Measurements from ENCODE around the gene CLEC16A. TPM values are rescaled to one million over a fixed set of nuclear protein-coding genes. Genes with fewer than 3 reads are reported as not detected.

CLEC16A gene
- total RNA-seq, 1 donor from 2014 or later, result 7.8 TPM

DNA sequence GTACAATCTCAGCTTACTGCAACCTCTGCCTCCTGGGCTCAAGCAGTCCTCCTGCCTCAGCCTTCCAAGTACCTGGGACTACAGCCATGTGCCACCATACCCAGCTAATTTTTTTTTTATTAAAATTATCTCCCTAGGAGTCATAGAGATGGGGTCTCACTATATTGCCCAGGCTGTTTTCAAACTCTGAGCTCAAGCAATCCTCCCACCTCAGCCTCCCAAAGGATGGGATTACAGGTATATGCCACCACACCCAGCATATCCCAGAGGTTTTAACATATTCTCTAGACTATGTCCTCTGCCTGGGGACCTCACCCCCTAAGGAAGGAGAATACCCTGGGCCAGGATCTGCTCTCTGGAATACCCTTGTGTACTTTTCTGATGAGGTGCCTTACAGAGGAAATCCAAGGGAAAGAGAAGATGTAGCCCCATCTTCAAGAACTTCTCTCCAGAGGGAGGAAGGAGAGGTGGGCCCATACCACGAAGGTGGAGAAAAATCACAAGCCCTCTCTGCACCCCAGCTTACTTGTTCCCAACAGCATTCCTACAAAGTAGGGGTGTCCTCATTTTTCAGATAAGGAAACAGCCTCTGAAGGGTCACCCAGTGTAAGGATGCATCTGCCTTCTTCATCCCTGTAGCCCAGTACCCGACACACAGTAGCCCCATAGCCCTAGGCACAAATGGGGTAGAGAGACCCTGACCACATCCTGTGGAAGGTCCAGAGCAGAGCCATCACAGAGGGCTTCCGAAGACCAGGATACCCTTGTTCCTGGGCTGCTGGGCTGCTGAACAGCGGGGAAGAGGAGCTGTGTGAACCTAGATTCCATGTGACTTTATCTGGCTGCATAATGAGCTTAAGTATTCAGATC is 160.0 kb downstream of the CLEC16A start:
- Mint-ChIP-seq H3K27me3 (ENCODE audit: insufficient read depth, low read depth) (peaks cover 3% of the 10 kb centered on the region), H3K4me1 (peaks cover 34% of the 10 kb centered on the region), H3K27ac (no peak overlapping the region), H3K36me3 (no peaks in the 10 kb centered on the region), H3K4me3 (no peak overlapping the region), H3K9me3 (no peaks in the 10 kb centered on the region)
- Histone ChIP-seq H3K27me3 (no peaks in the 10 kb centered on the region), H3K4me2 (no peak overlapping the region), H4K20me1 (ENCODE audit: low read depth) (no peaks in the 10 kb centered on the region), H2AFZ (replicated peaks) (no peak overlapping the region), H3K79me2 (ENCODE audit: low read depth) (no peaks in the 10 kb centered on the region), H3K4me3 (no peak overlapping the region), H3K27ac (no peak overlapping the region), H3K9me3 (ENCODE audit: low read depth) (no peaks in the 10 kb centered on the region), H3K36me3 (no peaks in the 10 kb centered on the region), H3K9ac (no peak overlapping the region), H3K4me1 (peaks cover 7% of the 10 kb centered on the region), H3F3A (ENCODE audit: low read depth) (no peaks in the 10 kb centered on the region)
- DNase-seq (ENCODE audit: low spot score), result no peak
- TF ChIP-seq CTCF (IDR thresholded peaks at IDR 0.05), result no peak
- no peak for TF ChIP-seq EZH2phosphoT487 (IDR thresholded peaks at IDR 0.05)
- TF ChIP-seq EZH2 (IDR thresholded peaks at IDR 0.05), result no peak

DNA sequence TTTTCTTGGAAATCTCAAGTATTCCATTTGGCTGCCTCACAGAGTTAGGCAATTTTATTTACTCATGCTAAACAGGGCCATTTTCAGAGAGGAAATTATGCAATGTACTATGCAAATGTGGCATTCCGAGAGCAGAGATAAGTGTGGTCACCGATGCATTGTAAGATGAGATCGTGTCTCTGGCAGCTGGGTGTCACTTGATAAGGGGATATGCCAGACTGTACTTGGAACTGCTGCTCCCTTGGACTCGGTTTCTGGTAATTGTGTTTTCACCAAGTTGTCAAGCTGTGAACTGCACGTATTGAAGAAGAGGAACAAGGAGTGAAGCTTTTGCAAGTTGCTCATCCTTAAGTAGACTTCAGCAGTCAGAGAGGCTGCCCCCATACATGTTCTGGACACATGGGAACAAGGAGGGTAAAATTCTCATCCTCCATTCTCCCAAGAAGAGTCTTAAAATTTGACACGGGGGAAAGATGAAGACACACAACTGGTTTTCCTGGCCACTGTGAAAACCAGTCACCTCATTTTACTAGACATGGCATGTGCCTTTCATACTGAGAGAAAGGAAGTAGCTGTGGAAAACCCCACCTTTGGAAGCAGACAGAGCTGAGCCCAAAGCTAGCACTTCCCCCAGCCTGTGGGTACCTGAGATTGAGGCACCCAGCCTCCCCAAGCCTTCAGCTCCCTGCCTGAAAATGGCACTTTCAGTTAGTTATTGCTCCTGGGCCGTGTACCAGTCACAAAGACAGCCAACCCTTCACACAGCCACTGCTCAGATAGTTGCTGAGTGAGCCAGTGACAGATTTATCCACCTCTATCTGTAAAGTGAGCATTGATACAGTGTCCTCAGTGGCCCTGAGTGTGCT is 160.9 kb downstream of the CLEC16A start:
- no peak overlapping the region for H3K4me3 Mint-ChIP-seq
- H3K4me1 Mint-ChIP-seq, result peaks cover 30% of the 10 kb centered on the region
- H3F3A ChIP-seq (ENCODE audit: low read depth), result no peaks in the 10 kb centered on the region
- H3K4me2 ChIP-seq, result no peak overlapping the region
- no peaks in the 10 kb centered on the region for H3K9me3 Mint-ChIP-seq
- no peaks in the 10 kb centered on the region for H3K79me2 ChIP-seq (ENCODE audit: low read depth)
- no peak overlapping the region for H3K9ac ChIP-seq
- H3K4me3 ChIP-seq, result no peak overlapping the region
- H3K9me3 ChIP-seq (ENCODE audit: low read depth), result no peaks in the 10 kb centered on the region
- no peak overlapping the region for H3K27ac ChIP-seq
- DNase-seq (ENCODE audit: low spot score), result no peak
- peaks cover 3% of the 10 kb centered on the region for H3K27me3 Mint-ChIP-seq (ENCODE audit: insufficient read depth, low read depth)
- H3K4me1 ChIP-seq, result peaks cover 3% of the 10 kb centered on the region
- no peaks in the 10 kb centered on the region for H3K27me3 ChIP-seq
- no peak overlapping the region for H3K27ac Mint-ChIP-seq
- no peak overlapping the region for H2AFZ ChIP-seq (replicated peaks)
- no peaks in the 10 kb centered on the region for H3K36me3 Mint-ChIP-seq
- TF ChIP-seq EZH2phosphoT487 (IDR thresholded peaks at IDR 0.05) (no peak), EZH2 (IDR thresholded peaks at IDR 0.05) (no peak)
- H4K20me1 ChIP-seq (ENCODE audit: low read depth), result no peaks in the 10 kb centered on the region
- no peaks in the 10 kb centered on the region for H3K36me3 ChIP-seq

- Histone ChIP-seq H3K9ac (no peak overlapping the region), H3K27me3 (no peaks in the 10 kb centered on the region), H3K4me2 (no peak overlapping the region), H3K79me2 (ENCODE audit: low read depth) (no peaks in the 10 kb centered on the region), H2AFZ (replicated peaks) (no peak overlapping the region), H3F3A (ENCODE audit: low read depth) (no peaks in the 10 kb centered on the region), H3K27ac (no peak overlapping the region), H3K4me1 (no peaks in the 10 kb centered on the region), H3K4me3 (no peak overlapping the region), H3K9me3 (ENCODE audit: low read depth) (no peaks in the 10 kb centered on the region), H4K20me1 (ENCODE audit: low read depth) (no peaks in the 10 kb centered on the region), H3K36me3 (no peaks in the 10 kb centered on the region)
- DNase-seq (ENCODE audit: low spot score), result no peak
- no peaks in the 10 kb centered on the region for H3K9me3 Mint-ChIP-seq
- TF ChIP-seq CTCF (IDR thresholded peaks at IDR 0.05), result no peak
- TF ChIP-seq EZH2 (IDR thresholded peaks at IDR 0.05), result no peak
- H3K27me3 Mint-ChIP-seq (ENCODE audit: insufficient read depth, low read depth), result peaks cover 3% of the 10 kb centered on the region
- H3K4me3 Mint-ChIP-seq, result no peak overlapping the region
- H3K27ac Mint-ChIP-seq, result no peak overlapping the region
- peaks cover 21% of the 10 kb centered on the region for H3K4me1 Mint-ChIP-seq
- H3K36me3 Mint-ChIP-seq, result peaks cover 3% of the 10 kb centered on the region
Measured at GRCh38 chr16:11106726-11107125, 162.4 kb downstream of the CLEC16A start.
